HG03439 (cell line): ENCODE data around the gene ROR1.

Experiments
- ATAC-seq: cut with Tn5 transposase; IDR thresholded peaks from one replicate; pipeline ENCODE4 v1.9.1; 2021; ENCODE audit warnings: mild to moderate bottlenecking, moderate library complexity; ENCODE audit not compliant: unreplicated experiment

ROR1 gene

DNA sequence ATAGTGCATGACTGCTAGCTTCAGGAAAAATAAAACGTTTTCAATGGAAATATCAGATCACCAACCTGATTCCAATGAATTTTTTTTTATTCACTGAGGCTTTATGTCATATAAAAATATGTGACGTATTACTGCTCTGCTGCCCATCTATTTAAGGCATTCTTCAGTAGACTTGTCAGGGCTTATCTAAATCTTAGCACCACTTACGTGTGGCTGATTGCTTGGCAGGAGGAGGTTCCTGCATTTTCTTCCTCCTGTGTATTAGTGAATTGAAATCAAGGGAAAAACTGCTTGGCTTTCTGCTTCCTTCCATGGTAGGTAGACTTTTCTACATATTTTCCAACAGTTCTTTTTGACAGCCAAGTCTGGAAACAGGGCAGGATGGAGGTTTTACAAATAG is 80.3 kb downstream of the ROR1 start:
- ATAC-seq = no peak

DNA sequence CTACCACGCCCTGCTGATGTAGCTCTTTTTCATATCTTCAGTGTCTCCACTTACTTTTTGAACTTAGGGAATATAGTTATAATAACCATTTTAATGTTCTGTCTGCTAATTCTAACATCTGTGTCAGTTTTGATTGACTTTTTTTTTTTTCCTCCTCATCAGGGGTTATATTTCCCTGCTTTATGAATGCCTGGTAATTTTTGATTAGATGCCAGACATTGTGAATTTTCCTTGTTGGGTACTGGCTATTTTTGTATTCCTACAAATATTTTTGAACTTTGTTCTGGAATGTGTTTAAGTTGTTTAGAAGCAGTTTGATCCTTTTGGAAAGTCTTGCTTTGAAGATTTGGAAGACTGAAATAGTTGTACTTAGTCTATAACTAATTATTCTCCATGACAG is 82.1 kb downstream of the ROR1 start:
- no peak for ATAC-seq

DNA sequence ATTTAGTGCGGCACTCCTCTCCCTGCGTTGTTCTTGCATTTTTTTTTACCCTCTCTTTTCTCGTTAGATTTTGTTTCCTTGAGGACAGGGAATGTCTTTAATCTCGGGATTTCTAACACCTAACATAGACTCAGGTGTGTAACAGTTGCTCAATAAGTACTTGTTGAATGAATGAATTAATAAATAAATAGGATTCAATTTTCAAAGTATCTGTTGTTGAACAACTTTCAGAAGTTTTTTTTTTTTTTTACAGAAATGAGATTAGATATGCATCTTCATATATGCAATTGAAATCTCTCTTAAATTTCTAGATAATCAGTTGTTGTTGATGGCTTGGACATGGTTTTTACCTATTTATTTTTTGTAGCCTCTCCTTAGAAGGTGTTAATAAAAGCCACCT is 83.1 kb downstream of the ROR1 start:
- ATAC-seq = no peak

DNA sequence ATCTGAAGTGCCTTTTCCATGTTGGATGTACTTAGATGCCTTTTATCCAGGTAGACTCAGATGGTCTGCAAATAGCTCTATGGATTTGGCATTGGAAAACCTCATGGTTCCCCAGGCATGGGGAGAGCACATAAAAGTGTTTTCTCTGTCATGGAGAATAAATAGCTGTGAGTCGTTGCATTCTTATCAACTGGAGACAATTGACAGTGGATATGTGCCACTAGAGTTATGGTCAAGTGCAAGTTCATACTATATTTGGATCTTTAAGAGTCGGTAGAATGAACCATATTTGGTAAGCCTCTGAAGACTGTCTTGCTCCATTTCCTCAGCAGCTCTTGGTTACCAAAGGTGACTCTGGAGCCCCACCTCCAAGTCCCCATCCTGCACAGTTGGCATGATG is 83.7 kb downstream of the ROR1 start:
- ATAC-seq = no peak

GRCh38 chr1:63858153-63858552 is 84.3 kb downstream of the ROR1 start:
- no peak for ATAC-seq

- no peak for ATAC-seq
These were observed 85.9 kb downstream of the ROR1 start for GRCh38 chr1:63859480-63860275.

DNA sequence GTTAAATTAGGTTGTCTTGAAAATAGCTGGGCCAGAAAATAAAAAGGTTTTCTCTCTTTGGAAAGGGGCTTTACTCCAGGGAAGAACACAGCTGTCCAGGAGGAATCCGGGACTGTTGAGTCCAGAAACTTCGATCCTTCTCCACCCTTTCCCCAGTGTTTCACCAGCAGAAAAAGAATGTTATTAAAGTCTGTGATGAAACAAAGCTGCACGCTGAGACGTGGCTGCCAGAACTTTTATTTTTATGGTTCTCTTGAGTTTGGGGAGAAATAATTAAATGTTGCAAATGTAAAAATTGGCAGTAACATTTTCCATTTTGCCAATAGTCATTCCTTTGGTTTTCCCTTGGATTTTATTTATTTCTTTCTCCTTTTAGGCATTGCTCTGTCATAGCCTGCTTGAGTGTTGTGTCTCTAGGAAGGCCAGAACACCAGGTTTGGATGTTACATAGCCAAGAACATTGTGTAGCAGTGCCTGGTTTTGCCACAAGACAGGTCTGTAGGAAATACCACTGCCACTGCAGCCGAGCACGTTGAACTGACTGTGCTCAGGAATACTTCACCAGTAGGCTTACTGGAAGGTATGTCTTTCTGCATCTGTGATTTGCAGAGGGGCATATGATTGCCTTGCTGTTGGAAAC is 87.4 kb downstream of the ROR1 start:
- ATAC-seq = no peak

GRCh38 chr1:63863145-63863544 is 89.3 kb downstream of the ROR1 start:
- no peak for ATAC-seq

- no peak for ATAC-seq
These were observed 90.4 kb downstream of the ROR1 start for GRCh38 chr1:63864224-63864641.

GRCh38 chr1:63865561-63865960 is 91.7 kb downstream of the ROR1 start:
- ATAC-seq = no peak

DNA sequence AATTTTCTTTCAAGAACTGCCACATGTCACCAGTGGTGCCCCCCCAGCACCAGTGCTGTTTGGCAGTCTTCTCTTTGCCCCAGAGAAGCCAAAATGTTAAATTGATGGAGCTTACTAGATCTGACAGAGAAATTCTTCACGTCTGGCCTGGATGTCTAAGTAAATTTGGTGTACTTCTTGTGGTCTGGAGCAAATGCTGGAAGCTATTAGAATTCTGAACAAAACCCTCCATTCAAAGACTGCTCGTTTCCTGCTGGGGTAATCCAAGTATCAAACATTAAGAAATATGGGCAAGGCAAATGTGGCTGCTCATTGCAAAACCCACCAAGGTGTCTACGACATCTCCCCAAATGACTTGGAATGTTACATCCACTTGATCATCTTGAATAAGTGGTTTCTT is 92.3 kb downstream of the ROR1 start:
- ATAC-seq = no peak

DNA sequence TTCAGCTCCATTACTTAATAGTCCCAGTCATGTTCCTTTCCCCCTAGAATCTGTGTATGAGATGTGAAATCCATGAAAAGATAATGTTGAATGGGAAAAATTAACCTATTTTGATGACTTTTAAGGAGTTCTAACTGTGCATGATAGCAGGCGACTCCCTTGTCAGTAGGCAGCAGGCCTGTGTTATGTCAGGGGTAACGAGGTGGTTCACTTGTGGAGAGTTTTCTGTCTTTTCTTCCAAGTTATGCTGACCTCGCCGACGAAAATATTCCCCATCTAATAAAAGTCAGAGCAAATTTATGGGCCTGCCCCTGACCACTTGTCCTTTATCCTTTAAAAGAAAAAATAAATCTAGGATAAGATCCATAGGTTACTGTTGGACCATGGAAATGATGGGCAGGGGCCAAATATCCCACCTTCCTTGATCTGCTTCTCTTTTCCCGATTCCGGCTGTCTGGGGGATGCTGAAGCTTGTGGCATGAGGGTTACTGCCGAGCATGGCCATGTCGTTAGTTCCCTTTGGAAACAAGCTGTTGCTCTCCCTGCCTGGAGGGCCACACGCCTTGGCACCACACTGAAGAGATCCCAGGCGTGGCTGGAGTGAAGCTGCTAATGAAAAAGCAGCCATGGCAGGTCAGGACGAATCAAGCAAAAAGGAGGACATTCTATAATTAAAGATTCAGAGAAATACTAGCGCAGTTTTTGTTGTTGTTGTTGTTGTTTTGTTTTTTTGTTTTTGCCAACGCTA is 93.8 kb downstream of the ROR1 start:
- no peak for ATAC-seq

- ATAC-seq = no peak
These were observed 94.5 kb downstream of the ROR1 start for GRCh38 chr1:63868268-63868781.

DNA sequence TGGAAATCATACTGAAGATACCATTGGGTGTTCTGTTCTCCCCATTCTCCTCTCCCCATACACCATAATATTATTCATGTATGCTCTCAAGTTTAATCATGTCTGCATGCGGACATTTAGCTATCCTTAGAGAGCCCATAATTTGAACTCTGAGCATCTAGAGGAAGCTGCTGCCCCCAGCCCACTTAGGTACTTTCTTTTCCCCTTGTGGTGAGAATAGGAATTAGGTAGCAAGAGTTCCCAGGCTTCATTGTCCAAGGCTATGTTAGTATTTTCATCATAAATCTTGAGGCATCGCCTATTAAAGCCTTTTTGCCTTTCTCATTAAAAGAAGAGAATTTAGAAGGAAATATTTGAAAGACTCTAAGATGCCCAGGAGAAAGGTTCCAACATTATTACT is 96.3 kb downstream of the ROR1 start:
- ATAC-seq = no peak

GRCh38 chr1:63871463-63871862 is 97.6 kb downstream of the ROR1 start:
- ATAC-seq = no peak

DNA sequence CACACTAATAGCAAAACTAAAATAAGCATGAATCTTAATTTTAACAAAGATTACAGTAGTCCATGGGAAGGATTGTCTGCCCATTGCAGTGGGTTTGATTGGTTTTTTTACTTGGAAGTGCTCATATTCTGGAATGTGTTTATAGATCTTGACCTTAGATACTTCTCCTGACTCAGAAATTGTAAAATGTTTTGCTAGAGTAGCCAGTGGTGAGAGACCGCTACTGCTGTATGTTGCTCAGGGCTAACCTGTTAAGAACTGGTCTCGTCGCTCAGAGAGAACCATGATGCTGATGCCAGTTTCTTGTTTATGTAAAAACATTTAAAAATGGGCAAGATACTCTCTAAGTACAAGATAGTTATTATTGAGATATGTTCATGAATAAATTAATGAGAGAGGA is 99.9 kb downstream of the ROR1 start:
- no peak for ATAC-seq

GRCh38 chr1:63874278-63874880 is 100.6 kb downstream of the ROR1 start:
- no peak for ATAC-seq

GRCh38 chr1:63875636-63876035 is 101.8 kb downstream of the ROR1 start:
- no peak for ATAC-seq

DNA sequence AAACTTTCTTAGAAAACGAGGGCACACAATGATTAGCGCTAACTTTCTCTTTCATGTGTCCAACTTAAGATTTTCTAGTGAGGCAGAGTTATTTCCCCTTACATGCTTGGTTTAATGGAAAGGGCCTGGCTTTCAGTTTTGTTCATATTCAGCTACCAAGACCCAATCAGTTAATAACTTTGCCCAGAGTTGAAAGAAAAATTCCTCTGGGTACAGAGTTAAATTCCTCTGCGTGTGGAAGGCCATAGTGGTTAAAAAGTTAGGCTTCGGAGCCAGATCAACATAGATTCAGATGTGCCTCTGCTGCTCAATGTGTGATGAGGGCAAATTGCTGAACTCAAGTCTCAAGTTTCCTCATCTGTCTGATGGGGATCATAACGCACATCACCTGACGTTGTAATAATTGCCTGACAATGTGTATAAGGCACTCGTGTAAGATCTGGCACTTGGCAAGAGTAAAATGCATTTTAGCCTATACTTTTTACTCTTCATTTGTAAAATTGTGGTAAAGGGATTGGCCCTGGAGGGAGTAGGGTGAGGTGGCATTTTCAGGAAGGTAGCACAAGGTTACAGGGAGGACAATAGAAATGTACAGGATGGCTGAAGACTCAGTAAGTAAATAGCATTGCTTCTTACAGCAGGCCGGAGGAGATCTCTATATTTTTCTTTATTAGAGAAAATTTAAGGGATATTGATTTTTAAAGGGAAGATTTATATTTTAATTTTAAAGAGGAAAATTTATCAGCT is 103.4 kb downstream of the ROR1 start:
- ATAC-seq = no peak

DNA sequence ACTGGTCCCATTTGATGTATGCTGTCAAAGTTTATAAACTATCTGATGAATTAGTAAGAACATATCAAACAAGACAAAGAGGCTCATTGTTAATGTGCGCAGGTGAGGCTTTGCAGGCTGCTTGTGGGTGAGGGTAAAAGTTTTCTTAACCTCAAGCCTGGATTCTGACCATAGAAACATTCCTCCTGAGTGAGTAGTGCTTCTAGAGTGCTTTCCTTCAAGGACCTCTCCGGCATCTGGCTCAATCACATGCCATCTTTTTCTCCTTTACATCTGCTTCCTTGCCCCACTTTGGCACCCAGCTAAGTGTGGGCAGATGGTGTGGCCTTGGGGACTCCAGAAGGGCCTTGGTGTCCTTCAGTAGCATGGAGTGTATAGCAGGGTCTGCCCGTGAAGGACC is 104.0 kb downstream of the ROR1 start:
- ATAC-seq = no peak

DNA sequence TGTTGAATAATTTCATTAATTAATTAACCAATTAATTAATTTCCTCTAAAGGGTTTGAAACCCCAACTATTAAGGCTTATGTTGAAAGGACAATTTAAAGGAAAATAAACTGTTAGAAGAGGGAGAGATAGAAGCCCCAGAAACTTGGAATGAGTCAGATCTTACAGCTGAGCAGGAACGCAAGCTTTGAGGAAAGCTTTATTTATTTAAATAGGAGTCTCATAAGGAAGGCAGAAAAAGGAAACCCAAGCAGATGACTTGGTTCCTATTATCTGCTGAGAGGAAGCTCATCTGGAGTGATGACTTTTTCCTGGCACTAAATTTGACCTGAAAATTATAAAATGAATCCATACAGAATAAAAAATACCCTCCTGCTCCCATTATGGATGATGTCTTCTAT is 105.1 kb downstream of the ROR1 start:
- ATAC-seq = no peak
